Measurements from ENCODE around the gene SPRR4. TPM values are rescaled to one million over a fixed set of nuclear protein-coding genes. Genes with fewer than 3 reads are reported as not detected.

SPRR4 gene
- total RNA-seq, 2 experiments from 2014 or later: not detected

DNA sequence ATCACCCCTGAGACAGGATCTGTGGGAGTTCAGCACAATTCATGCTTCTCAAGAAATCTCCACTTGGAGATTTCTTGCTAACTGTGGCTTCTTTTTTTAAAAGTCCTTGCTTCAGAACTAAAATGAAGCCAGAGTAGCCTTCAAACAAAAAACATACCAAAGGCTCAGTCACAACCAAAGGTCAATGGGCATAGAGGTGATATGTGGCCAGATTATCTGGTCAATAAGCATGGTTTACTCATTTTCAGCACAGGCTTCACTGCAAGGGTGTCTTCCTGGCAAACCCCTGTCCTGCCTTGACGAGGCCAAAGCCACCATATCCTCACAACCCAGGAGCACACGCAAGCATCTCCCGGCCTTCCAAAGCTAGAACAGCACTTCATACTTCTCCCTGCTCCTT lies 11.2 kb upstream of the SPRR4 start:
- ChIA-PET CTCF (ENCODE audit: unreplicated experiment) (no interaction called here), POLR2A (no interaction called here)
- no peak overlapping the region for H3K4me2 ChIP-seq (ENCODE audit: low read length)
- intact Hi-C loops (cut with micrococcal nuclease; ENCODE audit: unreplicated experiment): no loop called here
- no peak overlapping the region for H3K27ac ChIP-seq (ENCODE audit: low read depth, low read length, poor library complexity, severe bottlenecking)
- H3K4me3 ChIP-seq (ENCODE audit: low read depth, low read length, poor library complexity, severe bottlenecking): no peak overlapping the region
- H3K9me2 ChIP-seq (ENCODE audit: insufficient read depth, low read length): no peaks in the 10 kb centered on the region
- H4K20me1 ChIP-seq (ENCODE audit: insufficient read depth, low read length): no peaks in the 10 kb centered on the region
- DNase-seq (ENCODE audit: low spot score): no peak
- H3K4me1 ChIP-seq (ENCODE audit: insufficient read depth, low read length, poor library complexity, severe bottlenecking): no peaks in the 10 kb centered on the region
- TF ChIP-seq, protein P1, sequence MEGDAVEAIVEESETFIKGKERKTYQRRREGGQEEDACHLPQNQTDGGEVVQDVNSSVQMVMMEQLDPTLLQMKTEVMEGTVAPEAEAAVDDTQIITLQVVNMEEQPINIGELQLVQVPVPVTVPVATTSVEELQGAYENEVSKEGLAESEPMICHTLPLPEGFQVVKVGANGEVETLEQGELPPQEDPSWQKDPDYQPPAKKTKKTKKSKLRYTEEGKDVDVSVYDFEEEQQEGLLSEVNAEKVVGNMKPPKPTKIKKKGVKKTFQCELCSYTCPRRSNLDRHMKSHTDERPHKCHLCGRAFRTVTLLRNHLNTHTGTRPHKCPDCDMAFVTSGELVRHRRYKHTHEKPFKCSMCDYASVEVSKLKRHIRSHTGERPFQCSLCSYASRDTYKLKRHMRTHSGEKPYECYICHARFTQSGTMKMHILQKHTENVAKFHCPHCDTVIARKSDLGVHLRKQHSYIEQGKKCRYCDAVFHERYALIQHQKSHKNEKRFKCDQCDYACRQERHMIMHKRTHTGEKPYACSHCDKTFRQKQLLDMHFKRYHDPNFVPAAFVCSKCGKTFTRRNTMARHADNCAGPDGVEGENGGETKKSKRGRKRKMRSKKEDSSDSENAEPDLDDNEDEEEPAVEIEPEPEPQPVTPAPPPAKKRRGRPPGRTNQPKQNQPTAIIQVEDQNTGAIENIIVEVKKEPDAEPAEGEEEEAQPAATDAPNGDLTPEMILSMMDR (conservative IDR thresholded peaks at IDR 0.05; ENCODE audit: low read length): no peak
- TF ChIP-seq EZH2phosphoT487 (IDR thresholded peaks at IDR 0.05; ENCODE audit: borderline replicate concordance, low read depth, low read length): no peak
- H2AFZ ChIP-seq (ENCODE audit: low read length): no peak overlapping the region
- H3K79me2 ChIP-seq (ENCODE audit: insufficient read depth, low read depth, low read length): no peaks in the 10 kb centered on the region
- H3K9me3 ChIP-seq (ENCODE audit: low read length): no peaks in the 10 kb centered on the region
- no TSS peak for BruUV-seq (replicated peaks)
- H3K36me3 ChIP-seq (ENCODE audit: insufficient read depth, low read length): no peaks in the 10 kb centered on the region

DNA sequence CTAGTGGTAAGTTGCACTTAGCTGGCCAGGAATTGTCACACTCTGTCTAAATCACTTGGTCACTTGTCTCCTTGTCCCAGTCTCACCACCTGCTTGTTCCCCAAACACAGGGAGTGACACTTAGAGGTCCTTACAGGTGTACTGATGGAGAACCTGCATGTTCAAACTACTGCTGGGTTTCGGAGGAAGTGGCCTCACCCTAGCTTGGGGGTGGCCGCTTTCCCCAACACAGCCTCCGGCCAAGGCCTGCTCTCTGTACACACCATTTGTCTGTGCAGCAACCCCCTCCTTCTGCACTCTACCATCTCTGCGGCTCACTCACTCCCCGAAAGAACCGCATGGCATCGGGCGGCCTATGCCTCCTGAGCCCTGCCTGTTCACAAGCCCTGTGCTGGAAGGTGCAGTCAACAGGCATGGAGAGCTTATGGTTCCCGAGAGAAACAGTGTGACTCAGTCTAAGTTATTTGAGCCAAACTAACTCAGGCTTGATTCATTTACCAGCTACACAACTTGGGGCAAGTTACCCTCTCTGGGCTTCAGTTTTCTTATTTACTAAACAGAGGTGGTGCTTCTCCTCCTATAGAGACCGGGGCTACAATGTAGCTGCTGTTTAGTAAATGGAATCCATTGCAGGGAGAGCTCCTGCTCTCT lies 10.5 kb upstream of the SPRR4 start:
- H4K20me1 ChIP-seq (ENCODE audit: insufficient read depth, low read length): no peaks in the 10 kb centered on the region
- intact Hi-C loops (cut with micrococcal nuclease; ENCODE audit: unreplicated experiment): no loop called here
- ChIA-PET POLR2A (no interaction called here), CTCF (ENCODE audit: unreplicated experiment) (no interaction called here)
- H3K4me1 ChIP-seq (ENCODE audit: insufficient read depth, low read length, poor library complexity, severe bottlenecking): no peaks in the 10 kb centered on the region
- no peaks in the 10 kb centered on the region for H3K9me3 ChIP-seq (ENCODE audit: low read length)
- no peaks in the 10 kb centered on the region for H3K9me2 ChIP-seq (ENCODE audit: insufficient read depth, low read length)
- no peak for TF ChIP-seq EZH2phosphoT487 (IDR thresholded peaks at IDR 0.05; ENCODE audit: borderline replicate concordance, low read depth, low read length)
- TF ChIP-seq, protein P1 (conservative IDR thresholded peaks at IDR 0.05; ENCODE audit: low read length): no peak
- H3K79me2 ChIP-seq (ENCODE audit: insufficient read depth, low read depth, low read length): no peaks in the 10 kb centered on the region
- H3K4me3 ChIP-seq (ENCODE audit: low read depth, low read length, poor library complexity, severe bottlenecking): no peak overlapping the region
- no peak overlapping the region for H2AFZ ChIP-seq (ENCODE audit: low read length)
- BruUV-seq (replicated peaks): no TSS peak
- H3K27ac ChIP-seq (ENCODE audit: low read depth, low read length, poor library complexity, severe bottlenecking): no peak overlapping the region
- no peaks in the 10 kb centered on the region for H3K36me3 ChIP-seq (ENCODE audit: insufficient read depth, low read length)
- no peak for DNase-seq (ENCODE audit: low spot score)
- no peak overlapping the region for H3K4me2 ChIP-seq (ENCODE audit: low read length)

DNA sequence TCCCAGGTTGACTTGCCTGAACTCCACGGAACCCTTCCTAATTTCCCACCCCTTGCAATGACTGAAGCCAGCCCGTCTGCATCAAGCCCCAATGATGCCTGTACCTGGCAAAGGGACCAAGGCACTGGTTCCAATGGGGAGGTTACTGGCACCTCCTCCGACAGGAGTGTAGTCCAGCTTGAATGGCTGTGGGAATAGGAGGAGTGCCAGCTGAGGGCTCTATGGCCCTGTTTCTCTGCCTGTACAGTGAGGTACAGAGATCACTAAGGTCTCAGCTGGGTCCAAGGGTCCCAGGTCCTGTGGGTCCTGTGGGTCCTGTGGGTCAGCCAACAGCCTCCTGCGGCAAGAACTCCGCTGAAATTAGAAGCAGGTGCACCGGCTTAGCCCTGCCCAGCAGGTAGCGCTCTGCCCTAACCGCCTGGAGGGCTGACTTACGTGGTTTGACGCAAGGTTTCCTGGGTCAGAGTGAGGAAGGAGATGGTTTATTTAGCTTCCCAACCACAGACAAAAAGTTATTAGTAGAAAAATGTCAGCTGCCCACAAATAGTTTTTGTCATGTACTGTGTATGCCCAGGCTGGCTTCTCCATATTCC lies 9.9 kb upstream of the SPRR4 start:
- Histone ChIP-seq H3K4me2 (ENCODE audit: low read length) (no peak overlapping the region), H3K27ac (ENCODE audit: low read depth, low read length, poor library complexity, severe bottlenecking) (no peak overlapping the region), H3K9me3 (ENCODE audit: low read length) (no peaks in the 10 kb centered on the region), H4K20me1 (ENCODE audit: insufficient read depth, low read length) (no peaks in the 10 kb centered on the region), H3K4me1 (ENCODE audit: insufficient read depth, low read length, poor library complexity, severe bottlenecking) (no peaks in the 10 kb centered on the region), H3K79me2 (ENCODE audit: insufficient read depth, low read depth, low read length) (no peaks in the 10 kb centered on the region), H3K36me3 (ENCODE audit: insufficient read depth, low read length) (no peaks in the 10 kb centered on the region), H2AFZ (ENCODE audit: low read length) (no peak overlapping the region), H3K9me2 (ENCODE audit: insufficient read depth, low read length) (no peaks in the 10 kb centered on the region), H3K4me3 (ENCODE audit: low read depth, low read length, poor library complexity, severe bottlenecking) (no peak overlapping the region)
- BruUV-seq (replicated peaks): no TSS peak
- no peak for TF ChIP-seq EZH2phosphoT487 (IDR thresholded peaks at IDR 0.05; ENCODE audit: borderline replicate concordance, low read depth, low read length)
- TF ChIP-seq, protein P1 (conservative IDR thresholded peaks at IDR 0.05; ENCODE audit: low read length): no peak
- intact Hi-C loops (cut with micrococcal nuclease; ENCODE audit: unreplicated experiment): no loop called here
- no peak for DNase-seq (ENCODE audit: low spot score)
- ChIA-PET POLR2A (no interaction called here), CTCF (ENCODE audit: unreplicated experiment) (no interaction called here)
